Tibial artery (tissue), 4 donors: ENCODE results near the gene ZBP1.

Experiments
- DNase-seq, 2 donors: peaks; one replicate each; pipeline ENCODE4 v3.0.0-alpha.2; 2019
- H3K27ac ChIP-seq, 2 donors: fragments of 200-600 bp; sonication (generic) in 1 of 2; 1 replicate in 1 of 2; 2 replicates in 1 of 2; pipeline ENCODE4 v1.5.1; 2018 to 2019; ENCODE audit warnings: mild to moderate bottlenecking in 1 of 2
- H3K27me3 ChIP-seq, 2 donors: fragments of 200-600 bp; sonication (generic) in 1 of 2; one replicate each; pipeline versions ENCODE4 v1.5.1 to v1.6.0; 2016 to 2019
- H3K36me3 ChIP-seq, 3 donors: fragments of 200-600 bp; sonication (generic) in 2 of 3; one replicate each; pipeline ENCODE4 v1.5.1; 2016 to 2019; ENCODE audit warnings: mild to moderate bottlenecking in 2 of 3
- H3K4me1 ChIP-seq, 4 donors: fragments of 200-600 bp; sonication (generic) in 2 of 4; 1 replicate in 3 of 4; 2 replicates in 1 of 4; pipeline ENCODE4 v1.5.1; 2016 to 2019
- H3K4me3 ChIP-seq, 2 donors: fragments of 200-600 bp; sonication (generic) in 1 of 2; 1 replicate in 1 of 2; 2 replicates in 1 of 2; pipeline ENCODE4 v1.5.1; 2018 to 2019; ENCODE audit warnings: mild to moderate bottlenecking in 2 of 2
- H3K9me3 ChIP-seq, 3 donors: fragments of 200-600 bp; sonication (generic) in 1 of 3; one replicate each; pipeline ENCODE4 v1.5.1; 2016 to 2019
- intact Hi-C: fragments of 100-400 bp; cut with DNase I; formaldehyde crosslinking; loops from one replicate; pipeline ENCODE4 v1.15.0; 2023; ENCODE audit warnings: low total_unique reads
- TF ChIP-seq, protein P1 (sequence below), 2 experiments: fragments of 200-600 bp in 1 of 2; fragments of 450-650 bp in 1 of 2; IDR thresholded peaks; one replicate each; pipeline ENCODE4 v1.5.1; 2017 to 2019; ENCODE audit warnings: antibody characterized with exemption in 2 of 2, mild to moderate bottlenecking in 1 of 2, moderate library complexity in 1 of 2

The ZBP1 gene

GRCh38 chr20:57571782-57572416 lies 48.3 kb downstream of the ZBP1 start:
- peaks cover 0 to 33% of the 10 kb centered on the region in 2 donors for H3K27me3 ChIP-seq
- no peak for DNase-seq
- no peaks in the 10 kb centered on the region for H3K4me1 ChIP-seq
- H3K9me3 ChIP-seq: no peaks in the 10 kb centered on the region
- TF ChIP-seq, protein P1, sequence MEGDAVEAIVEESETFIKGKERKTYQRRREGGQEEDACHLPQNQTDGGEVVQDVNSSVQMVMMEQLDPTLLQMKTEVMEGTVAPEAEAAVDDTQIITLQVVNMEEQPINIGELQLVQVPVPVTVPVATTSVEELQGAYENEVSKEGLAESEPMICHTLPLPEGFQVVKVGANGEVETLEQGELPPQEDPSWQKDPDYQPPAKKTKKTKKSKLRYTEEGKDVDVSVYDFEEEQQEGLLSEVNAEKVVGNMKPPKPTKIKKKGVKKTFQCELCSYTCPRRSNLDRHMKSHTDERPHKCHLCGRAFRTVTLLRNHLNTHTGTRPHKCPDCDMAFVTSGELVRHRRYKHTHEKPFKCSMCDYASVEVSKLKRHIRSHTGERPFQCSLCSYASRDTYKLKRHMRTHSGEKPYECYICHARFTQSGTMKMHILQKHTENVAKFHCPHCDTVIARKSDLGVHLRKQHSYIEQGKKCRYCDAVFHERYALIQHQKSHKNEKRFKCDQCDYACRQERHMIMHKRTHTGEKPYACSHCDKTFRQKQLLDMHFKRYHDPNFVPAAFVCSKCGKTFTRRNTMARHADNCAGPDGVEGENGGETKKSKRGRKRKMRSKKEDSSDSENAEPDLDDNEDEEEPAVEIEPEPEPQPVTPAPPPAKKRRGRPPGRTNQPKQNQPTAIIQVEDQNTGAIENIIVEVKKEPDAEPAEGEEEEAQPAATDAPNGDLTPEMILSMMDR (IDR thresholded peaks at IDR 0.05): no peak
- no peak overlapping the region for H3K4me3 ChIP-seq
- no peaks in the 10 kb centered on the region for H3K36me3 ChIP-seq
- H3K27ac ChIP-seq: no peak overlapping the region
- intact Hi-C loops: no loop called here

DNA sequence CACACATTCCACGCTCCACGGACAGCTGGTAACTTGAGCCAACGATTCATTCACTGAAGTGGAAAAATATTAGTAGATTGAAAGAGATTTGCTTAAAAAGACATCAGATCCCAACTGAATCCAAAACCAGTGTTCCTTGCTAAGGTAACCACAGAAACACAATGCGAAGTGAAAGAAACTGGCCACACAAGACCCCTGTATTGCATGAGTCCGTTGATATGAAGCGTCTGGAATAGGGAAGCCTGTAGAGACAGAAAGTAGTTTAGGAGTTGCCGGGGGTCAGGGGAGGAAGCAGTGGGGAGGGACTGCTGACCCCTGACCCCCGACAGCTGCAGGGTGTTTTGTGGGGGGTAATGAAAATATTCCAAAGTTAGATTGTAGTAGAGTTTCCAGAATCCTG lies 49.3 kb downstream of the ZBP1 start:
- H3K27me3 ChIP-seq: peaks cover 0 to 32% of the 10 kb centered on the region in 2 donors
- DNase-seq: no peak
- no peaks in the 10 kb centered on the region for H3K9me3 ChIP-seq
- no peak overlapping the region for H3K27ac ChIP-seq
- TF ChIP-seq, protein P1 (IDR thresholded peaks at IDR 0.05): no peak
- intact Hi-C loops: no loop called here
- H3K4me3 ChIP-seq: no peak overlapping the region
- H3K4me1 ChIP-seq: no peaks in the 10 kb centered on the region
- H3K36me3 ChIP-seq: no peaks in the 10 kb centered on the region

- Histone ChIP-seq H3K4me1 (no peaks in the 10 kb centered on the region), H3K27me3 (peaks cover 0 to 32% of the 10 kb centered on the region in 2 donors), H3K36me3 (no peaks in the 10 kb centered on the region), H3K4me3 (no peak overlapping the region), H3K9me3 (no peaks in the 10 kb centered on the region), H3K27ac (no peak overlapping the region)
- intact Hi-C loops: no loop called here
- TF ChIP-seq, protein P1 (IDR thresholded peaks at IDR 0.05): no peak
- DNase-seq: no peak
Measured at GRCh38 chr20:57570145-57570850, 49.9 kb downstream of the ZBP1 start.

- no peak overlapping the region for H3K4me3 ChIP-seq
- no peak for DNase-seq
- intact Hi-C loops: no loop called here
- no peaks in the 10 kb centered on the region for H3K9me3 ChIP-seq
- peaks cover 0 to 32% of the 10 kb centered on the region in 2 donors for H3K27me3 ChIP-seq
- no peaks in the 10 kb centered on the region for H3K36me3 ChIP-seq
- no peaks in the 10 kb centered on the region for H3K4me1 ChIP-seq
- TF ChIP-seq, protein P1 (IDR thresholded peaks at IDR 0.05): no peak
- H3K27ac ChIP-seq: no peak overlapping the region
Measured at GRCh38 chr20:57568960-57569359, 51.3 kb downstream of the ZBP1 start.

GRCh38 chr20:57568088-57568896 lies 51.9 kb downstream of the ZBP1 start:
- no peaks in the 10 kb centered on the region for H3K36me3 ChIP-seq
- no peak overlapping the region for H3K27ac ChIP-seq
- no peaks in the 10 kb centered on the region for H3K9me3 ChIP-seq
- no peak for DNase-seq
- H3K27me3 ChIP-seq: peaks cover 0 to 31% of the 10 kb centered on the region in 2 donors
- TF ChIP-seq, protein P1 (IDR thresholded peaks at IDR 0.05): no peak
- H3K4me3 ChIP-seq: no peak overlapping the region
- intact Hi-C loops: no loop called here
- no peaks in the 10 kb centered on the region for H3K4me1 ChIP-seq
